ENCODE results near the gene LAPTM5.

Gene LAPTM5

GRCh38 chr1:30731806-30732276, 25.7 kb downstream of the LAPTM5 start:
- TF ChIP-seq FOXP2 (optimal IDR thresholded peaks at IDR 0.05; ENCODE audit: borderline replicate concordance, extremely low read depth, extremely low read length, insufficient read depth) (no peak), REST (IDR thresholded peaks at IDR 0.05; ENCODE audit: insufficient read depth in 1 of 2, low read depth in 2 of 2, low read length in 2 of 2) (no peak), TAF1 (IDR thresholded peaks at IDR 0.05; ENCODE audit: borderline replicate concordance, insufficient read depth, low read length) (no peak), POLR2AphosphoS5 (IDR thresholded peaks at IDR 0.05; ENCODE audit: low read depth, low read length) (no peak), SIN3A (IDR thresholded peaks at IDR 0.05; ENCODE audit: borderline replicate concordance, insufficient read depth, low read length) (no peak)

GRCh38 chr1:30731109-30731805, 26.3 kb downstream of the LAPTM5 start:
- TF ChIP-seq POLR2AphosphoS5 (IDR thresholded peaks at IDR 0.05; ENCODE audit: low read depth, low read length) (no peak), FOXP2 (optimal IDR thresholded peaks at IDR 0.05; ENCODE audit: borderline replicate concordance, extremely low read depth, extremely low read length, insufficient read depth) (no peak), REST (IDR thresholded peaks at IDR 0.05; ENCODE audit: insufficient read depth in 1 of 2, low read depth in 2 of 2, low read length in 2 of 2) (no peak), TAF1 (IDR thresholded peaks at IDR 0.05; ENCODE audit: borderline replicate concordance, insufficient read depth, low read length) (no peak), SIN3A (IDR thresholded peaks at IDR 0.05; ENCODE audit: borderline replicate concordance, insufficient read depth, low read length) (no peak)

- TF ChIP-seq POLR2AphosphoS5 (IDR thresholded peaks at IDR 0.05; ENCODE audit: low read depth, low read length) = no peak
Measured at GRCh38 chr1:30730346-30731108, 27.0 kb downstream of the LAPTM5 start.

GRCh38 chr1:30729901-30730300, 27.7 kb downstream of the LAPTM5 start:
- TF ChIP-seq REST (IDR thresholded peaks at IDR 0.05; ENCODE audit: insufficient read depth in 1 of 2, low read depth in 2 of 2, low read length in 2 of 2) = no peak
- no peak for TF ChIP-seq TAF1 (IDR thresholded peaks at IDR 0.05; ENCODE audit: borderline replicate concordance, insufficient read depth, low read length)
- no peak for TF ChIP-seq FOXP2 (optimal IDR thresholded peaks at IDR 0.05; ENCODE audit: borderline replicate concordance, extremely low read depth, extremely low read length, insufficient read depth)
- TF ChIP-seq POLR2AphosphoS5 (IDR thresholded peaks at IDR 0.05; ENCODE audit: low read depth, low read length) = no peak
- TF ChIP-seq SIN3A (IDR thresholded peaks at IDR 0.05; ENCODE audit: borderline replicate concordance, insufficient read depth, low read length) = no peak

GRCh38 chr1:30728832-30729638, 28.5 kb downstream of the LAPTM5 start:
- no peak for TF ChIP-seq TAF1 (IDR thresholded peaks at IDR 0.05; ENCODE audit: borderline replicate concordance, insufficient read depth, low read length)
- TF ChIP-seq FOXP2 (optimal IDR thresholded peaks at IDR 0.05; ENCODE audit: borderline replicate concordance, extremely low read depth, extremely low read length, insufficient read depth) = no peak
- no peak for TF ChIP-seq POLR2AphosphoS5 (IDR thresholded peaks at IDR 0.05; ENCODE audit: low read depth, low read length)
- TF ChIP-seq REST (IDR thresholded peaks at IDR 0.05; ENCODE audit: insufficient read depth in 1 of 2, low read depth in 2 of 2, low read length in 2 of 2) = no peak
- no peak for TF ChIP-seq SIN3A (IDR thresholded peaks at IDR 0.05; ENCODE audit: borderline replicate concordance, insufficient read depth, low read length)
